SK-N-SH (cell line): ENCODE measurements around the gene SKIDA1.

ENCODE experiments used
- TF ChIP-seq, protein P1 (sequence below): fragments of 200-600 bp; sonication (generic); IDR thresholded peaks from 2 replicates; pipeline ENCODE4 v1.6.1; 2017; ENCODE audit warnings: antibody characterized with exemption, mild to moderate bottlenecking, moderate library complexity
- TF ChIP-seq, protein P2 (sequence below): IDR thresholded peaks from 2 replicates; pipeline ENCODE4 v1.4.0; 2012; ENCODE audit warnings: low read depth, borderline replicate concordance

DNA sequence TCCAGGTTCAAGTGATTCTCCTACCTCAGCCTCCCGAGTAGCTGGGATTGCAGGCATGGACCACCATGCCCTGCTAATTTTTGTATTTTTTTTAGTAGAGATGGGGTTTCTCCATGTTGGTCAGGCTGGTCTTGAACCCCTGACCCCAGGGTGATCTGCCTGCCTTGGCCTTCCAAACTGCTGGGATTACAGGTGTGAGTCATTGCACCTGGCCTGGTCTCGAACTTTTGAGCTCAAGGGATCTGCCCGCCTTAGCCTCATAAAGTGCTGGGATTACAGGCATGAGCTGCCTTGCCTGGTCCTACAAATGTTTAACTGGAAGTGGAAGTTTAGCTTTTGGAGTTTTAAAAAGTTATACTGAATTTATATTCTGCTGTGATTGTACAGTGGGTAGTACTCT is 11.4 kb upstream of the SKIDA1 start:
- TF ChIP-seq, protein P1, sequence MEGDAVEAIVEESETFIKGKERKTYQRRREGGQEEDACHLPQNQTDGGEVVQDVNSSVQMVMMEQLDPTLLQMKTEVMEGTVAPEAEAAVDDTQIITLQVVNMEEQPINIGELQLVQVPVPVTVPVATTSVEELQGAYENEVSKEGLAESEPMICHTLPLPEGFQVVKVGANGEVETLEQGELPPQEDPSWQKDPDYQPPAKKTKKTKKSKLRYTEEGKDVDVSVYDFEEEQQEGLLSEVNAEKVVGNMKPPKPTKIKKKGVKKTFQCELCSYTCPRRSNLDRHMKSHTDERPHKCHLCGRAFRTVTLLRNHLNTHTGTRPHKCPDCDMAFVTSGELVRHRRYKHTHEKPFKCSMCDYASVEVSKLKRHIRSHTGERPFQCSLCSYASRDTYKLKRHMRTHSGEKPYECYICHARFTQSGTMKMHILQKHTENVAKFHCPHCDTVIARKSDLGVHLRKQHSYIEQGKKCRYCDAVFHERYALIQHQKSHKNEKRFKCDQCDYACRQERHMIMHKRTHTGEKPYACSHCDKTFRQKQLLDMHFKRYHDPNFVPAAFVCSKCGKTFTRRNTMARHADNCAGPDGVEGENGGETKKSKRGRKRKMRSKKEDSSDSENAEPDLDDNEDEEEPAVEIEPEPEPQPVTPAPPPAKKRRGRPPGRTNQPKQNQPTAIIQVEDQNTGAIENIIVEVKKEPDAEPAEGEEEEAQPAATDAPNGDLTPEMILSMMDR, result no peak
- TF ChIP-seq, protein P2, sequence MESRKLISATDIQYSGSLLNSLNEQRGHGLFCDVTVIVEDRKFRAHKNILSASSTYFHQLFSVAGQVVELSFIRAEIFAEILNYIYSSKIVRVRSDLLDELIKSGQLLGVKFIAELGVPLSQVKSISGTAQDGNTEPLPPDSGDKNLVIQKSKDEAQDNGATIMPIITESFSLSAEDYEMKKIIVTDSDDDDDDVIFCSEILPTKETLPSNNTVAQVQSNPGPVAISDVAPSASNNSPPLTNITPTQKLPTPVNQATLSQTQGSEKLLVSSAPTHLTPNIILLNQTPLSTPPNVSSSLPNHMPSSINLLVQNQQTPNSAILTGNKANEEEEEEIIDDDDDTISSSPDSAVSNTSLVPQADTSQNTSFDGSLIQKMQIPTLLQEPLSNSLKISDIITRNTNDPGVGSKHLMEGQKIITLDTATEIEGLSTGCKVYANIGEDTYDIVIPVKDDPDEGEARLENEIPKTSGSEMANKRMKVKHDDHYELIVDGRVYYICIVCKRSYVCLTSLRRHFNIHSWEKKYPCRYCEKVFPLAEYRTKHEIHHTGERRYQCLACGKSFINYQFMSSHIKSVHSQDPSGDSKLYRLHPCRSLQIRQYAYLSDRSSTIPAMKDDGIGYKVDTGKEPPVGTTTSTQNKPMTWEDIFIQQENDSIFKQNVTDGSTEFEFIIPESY, result no peak
